Gastrocnemius medialis (tissue), 4 donors: ENCODE results near the gene CRKL.

Experiments
- POLR2A ChIP-seq, 2 donors: fragments of 450-650 bp; IDR thresholded peaks; one replicate each; pipeline ENCODE4 v1.6.1; 2017; ENCODE audit warnings: antibody characterized with exemption in 2 of 2, mild to moderate bottlenecking in 2 of 2, moderate library complexity in 2 of 2
- TF ChIP-seq, protein P1 (sequence below), 5 experiments: fragments of 450-650 bp in 3 of 5; fragments of 200-600 bp in 2 of 5; sonication (generic) in 2 of 5; IDR thresholded peaks in 4 of 5; conservative IDR thresholded peaks in 1 of 5; 1 replicate in 4 of 5; 2 replicates in 1 of 5; pipeline ENCODE4 v1.5.1; 2016 to 2019; ENCODE audit warnings: antibody characterized with exemption in 5 of 5, mild to moderate bottlenecking in 3 of 5, moderate library complexity in 3 of 5

DNA sequence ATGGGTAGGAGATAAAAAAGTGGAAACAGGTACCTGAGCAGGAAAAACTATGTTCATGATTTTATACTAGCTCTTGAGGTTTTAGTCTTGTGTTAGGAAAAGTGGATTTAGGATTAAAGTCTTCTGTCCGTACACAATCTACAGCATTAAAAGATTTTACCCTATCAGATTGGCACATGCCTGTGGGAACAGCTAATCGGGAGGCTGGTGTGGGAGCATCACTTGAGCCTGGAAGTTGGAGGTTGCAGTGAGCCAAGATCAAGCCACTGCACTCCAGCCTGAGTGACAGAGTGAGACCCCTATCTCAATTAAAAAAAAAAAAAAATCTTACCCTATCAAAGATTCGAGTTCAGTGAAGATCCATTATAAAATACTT lies 12.2 kb upstream of the CRKL start:
- TF ChIP-seq POLR2A (IDR thresholded peaks at IDR 0.05): no peak
- TF ChIP-seq, protein P1, sequence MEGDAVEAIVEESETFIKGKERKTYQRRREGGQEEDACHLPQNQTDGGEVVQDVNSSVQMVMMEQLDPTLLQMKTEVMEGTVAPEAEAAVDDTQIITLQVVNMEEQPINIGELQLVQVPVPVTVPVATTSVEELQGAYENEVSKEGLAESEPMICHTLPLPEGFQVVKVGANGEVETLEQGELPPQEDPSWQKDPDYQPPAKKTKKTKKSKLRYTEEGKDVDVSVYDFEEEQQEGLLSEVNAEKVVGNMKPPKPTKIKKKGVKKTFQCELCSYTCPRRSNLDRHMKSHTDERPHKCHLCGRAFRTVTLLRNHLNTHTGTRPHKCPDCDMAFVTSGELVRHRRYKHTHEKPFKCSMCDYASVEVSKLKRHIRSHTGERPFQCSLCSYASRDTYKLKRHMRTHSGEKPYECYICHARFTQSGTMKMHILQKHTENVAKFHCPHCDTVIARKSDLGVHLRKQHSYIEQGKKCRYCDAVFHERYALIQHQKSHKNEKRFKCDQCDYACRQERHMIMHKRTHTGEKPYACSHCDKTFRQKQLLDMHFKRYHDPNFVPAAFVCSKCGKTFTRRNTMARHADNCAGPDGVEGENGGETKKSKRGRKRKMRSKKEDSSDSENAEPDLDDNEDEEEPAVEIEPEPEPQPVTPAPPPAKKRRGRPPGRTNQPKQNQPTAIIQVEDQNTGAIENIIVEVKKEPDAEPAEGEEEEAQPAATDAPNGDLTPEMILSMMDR (IDR thresholded peaks at IDR 0.05 in 4 of 5, conservative IDR thresholded peaks at IDR 0.05 in 1 of 5): no peak
